C1 segment of cervical spinal cord (tissue), 14 donors: ENCODE measurements around the gene GRAMD1A.
"Not testable (repeated sequence)": the region's sequence is repeated elsewhere in the genome, so short reads cannot be mapped to it uniquely, and the experiment has no call there.

Experiments
- DNase-seq, 14 donors: peaks; one replicate each; lab custom pipeline; 2025; lab: John Stamatoyannopoulos, UW

The GRAMD1A gene

DNA sequence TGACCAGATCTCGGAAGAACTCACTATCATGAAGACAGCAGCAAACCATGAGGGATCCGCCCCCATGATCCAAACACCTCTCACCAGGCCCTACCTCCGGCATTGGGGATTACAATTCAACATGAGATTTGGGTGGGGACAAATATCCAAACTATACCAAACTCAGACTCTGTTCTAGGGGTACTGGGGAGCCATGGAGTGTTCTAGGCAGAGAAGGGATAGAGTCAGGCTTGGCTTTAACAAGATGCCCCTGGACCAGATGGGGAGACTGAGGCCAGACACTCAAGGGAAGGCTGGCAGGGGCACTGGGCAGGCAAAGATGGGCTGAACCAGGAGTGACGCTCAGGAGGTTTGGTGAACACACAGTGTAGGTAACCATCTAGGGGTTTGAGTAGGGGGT lies 18.3 kb downstream of the GRAMD1A start:
- DNase-seq, result no peak

DNA sequence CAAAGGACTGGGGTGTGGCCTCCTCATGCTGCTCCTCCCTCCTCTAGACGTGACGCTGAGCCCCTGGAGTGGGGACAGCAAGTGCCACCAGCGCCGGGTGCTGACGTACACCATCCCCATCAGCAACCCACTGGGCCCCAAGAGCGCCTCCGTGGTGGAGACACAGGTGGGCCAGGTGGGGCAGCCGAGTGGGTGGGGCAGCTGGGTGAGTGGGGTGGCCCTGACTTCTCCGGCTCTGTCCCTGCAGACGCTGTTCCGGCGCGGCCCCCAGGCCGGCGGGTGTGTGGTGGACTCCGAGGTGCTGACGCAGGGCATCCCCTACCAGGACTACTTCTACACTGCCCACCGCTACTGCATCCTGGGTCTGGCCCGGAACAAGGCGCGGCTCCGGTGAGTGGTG lies 19.0 kb downstream of the GRAMD1A start:
- no peak for DNase-seq

DNA sequence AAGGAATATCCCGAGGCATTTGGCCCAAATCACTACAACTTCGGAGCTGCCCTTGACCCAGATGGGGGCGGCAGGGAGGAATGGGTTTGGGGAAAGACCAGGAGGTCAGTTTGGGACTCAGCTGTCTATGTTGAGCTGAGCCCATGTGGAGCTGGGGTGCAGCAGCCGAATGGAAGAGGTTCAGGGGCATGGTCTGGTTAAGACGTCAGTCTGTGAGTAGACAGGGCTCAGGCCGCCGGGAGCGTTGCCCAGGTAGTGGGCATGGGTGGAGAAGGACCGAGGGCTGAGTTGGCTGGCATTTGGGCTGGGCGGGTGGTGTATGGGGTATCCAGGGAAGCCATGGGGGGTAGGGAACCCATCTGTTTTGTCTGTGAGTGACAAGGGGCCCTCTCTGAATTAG lies 20.9 kb downstream of the GRAMD1A start:
- DNase-seq, result no peak

DNA sequence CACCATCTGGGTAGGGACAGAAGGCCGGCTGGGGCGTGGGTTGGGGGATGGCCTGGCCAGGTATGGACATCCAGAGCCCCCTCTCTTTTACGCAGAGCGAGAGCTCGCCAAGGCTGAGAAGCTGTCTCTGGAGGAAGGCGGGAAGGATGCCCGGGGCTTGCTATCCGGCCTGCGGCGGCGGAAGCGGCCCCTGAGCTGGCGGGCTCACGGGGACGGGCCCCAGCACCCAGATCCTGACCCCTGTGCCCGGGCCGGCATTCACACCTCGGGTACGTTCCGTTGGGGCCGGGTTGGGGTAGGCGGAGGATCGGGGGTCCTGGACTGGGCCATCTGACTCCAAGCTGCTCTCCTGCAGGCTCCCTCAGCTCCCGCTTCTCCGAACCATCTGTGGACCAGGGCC lies 21.5 kb downstream of the GRAMD1A start:
- DNase-seq, result no peak

DNA sequence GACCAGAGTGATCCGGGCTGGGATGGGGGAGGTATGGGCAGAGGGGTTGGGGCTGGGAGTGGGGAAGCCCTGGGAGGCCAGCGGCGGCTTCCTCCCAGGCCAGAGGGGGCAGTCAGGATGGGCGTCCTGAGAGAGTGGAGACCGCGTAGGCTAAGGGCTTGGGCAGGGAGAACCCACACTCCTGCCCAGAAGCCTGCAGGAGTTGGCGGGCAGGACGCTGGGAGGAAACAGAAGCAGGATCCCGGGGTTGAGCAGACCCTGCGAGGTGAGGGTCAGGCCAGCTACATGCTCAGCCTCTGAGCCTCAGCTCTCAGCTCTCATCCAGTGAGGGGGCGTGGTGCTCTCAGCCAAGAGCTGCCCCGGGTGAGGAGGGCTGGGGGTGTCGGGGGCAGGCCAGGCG lies 22.3 kb downstream of the GRAMD1A start:
- no peak for DNase-seq

DNA sequence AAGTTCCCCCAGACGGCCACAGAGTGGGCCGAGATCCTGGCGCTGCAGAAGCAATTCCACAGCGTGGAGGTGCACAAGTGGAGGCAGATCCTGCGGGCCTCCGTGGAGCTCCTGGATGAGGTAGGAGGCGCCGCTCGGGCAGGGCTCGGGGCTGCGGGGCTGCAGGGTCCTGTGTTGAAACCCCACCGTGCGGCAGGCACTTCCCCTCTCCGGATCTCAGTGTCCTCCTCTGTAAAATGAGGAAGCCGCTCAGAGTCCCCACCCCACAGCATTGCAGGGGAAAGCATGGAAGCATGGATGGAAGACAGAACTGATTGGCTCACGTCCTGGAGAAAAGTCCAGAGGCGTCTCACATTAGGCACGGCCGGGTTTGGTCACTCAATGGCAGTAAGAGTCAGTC lies 23.3 kb downstream of the GRAMD1A start:
- DNase-seq, result peak in 1 of 14 donors; percentile 14

DNA sequence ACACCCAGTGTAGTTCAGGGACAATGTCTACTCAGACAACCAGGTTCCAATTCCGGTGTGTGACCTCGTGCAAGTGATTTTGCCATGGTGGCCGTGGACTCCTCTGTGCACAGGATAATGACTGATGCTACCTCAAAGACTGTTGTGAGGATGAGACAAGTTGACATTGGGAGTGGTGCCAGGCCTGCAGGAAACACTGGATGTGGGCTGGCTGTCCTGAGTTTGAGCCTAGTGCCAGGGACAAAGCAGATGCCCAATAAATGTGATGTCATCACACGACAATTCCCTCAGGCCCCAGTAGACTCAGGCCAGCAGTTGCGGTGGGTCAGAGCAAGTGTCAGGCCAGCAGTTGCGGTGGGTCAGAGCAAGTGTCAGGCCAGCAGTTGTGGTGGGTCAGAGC lies 24.0 kb downstream of the GRAMD1A start:
- no peak for DNase-seq

DNA sequence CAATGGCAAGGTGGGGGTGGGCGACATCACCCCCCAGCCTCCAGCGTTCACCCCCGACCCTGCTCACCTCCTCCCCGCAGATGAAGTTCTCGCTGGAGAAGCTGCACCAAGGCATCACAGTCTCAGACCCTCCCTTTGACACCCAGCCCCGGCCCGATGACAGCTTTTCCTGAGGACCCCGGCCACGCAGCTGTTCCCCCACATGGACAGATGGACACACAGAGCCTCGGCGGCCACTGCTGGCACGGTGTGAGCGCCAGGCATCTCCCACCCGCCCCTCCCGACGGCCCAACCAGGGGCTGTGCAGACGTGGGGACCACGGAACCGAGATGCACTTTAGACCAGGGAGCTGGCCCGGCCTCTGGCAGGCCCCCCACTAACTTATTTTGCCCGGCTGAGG lies 25.8 kb downstream of the GRAMD1A start:
- no peak for DNase-seq

DNA sequence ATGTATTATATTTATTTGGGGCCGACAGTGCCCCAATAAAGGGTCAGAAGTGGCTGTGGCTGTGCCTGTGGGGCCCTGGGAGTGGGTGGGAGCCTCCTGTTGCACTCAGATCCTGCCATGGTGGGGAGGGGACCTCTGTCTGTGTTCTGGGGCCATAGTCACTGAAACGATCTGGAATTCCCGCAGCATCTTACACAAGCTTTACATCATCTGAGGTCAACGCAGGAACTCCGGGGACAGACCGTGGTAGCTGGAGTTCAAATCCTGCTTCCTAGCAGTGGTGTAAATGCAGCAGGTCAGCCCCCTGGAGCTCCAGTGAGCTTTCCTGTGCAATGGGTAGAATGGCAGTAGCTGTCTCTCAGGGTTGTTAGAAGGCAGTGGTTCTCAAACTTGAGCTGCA lies 26.3 kb downstream of the GRAMD1A start:
- no peak for DNase-seq

DNA sequence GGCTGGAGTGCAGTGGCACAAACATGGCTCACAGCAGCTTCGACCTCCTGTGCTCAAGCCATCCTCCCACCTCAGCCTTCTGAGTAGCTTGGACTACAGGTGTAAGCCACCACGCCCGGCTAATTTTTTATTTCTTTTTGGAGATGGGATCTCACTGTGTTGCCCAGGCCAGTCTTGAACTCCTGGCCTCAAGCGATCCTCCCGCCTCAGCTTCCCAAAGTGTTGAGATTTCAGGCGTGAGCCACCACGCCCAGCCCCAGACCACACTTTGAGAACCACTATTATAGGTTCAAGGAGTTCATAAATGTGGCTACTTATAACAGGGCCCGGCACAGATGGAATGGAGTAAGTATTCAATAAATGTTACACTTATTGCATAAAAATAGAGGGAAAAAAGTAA lies 26.9 kb downstream of the GRAMD1A start:
- no peak for DNase-seq

DNA sequence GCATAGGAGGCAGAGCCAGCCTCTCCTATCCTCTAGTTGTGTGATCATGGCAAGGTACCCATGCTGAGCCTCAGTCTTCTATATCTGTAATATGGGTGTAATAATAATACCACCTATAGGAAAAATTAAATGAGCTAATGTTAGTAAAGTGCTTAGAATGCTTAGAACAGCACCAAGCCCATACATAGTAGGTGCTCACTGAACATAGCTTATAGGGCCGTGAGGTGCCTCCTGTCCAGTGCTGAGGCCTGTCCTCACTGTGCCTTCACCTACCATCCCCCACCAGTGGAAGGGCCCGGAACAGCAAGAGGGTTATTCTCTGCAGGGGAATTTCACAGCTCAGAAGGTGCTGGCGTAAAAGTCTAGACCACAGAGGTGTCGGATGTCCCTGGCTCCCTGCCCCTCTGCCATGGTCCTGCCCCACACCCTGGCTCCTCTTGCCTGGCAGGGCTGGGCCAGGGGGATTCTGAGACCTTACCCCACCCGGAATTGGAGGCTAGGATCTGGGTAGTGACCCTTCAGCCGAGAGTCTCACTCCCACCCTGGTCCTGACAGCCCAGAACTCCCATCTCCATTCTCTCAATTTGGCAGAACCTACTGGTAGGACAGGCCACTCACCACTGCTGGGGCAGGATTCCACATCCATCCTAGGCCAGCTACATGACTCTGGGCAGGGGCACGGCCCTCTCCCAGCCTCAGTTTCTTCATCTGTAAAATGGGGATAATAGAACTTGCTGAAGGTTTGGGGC lies 27.9 kb downstream of the GRAMD1A start:
- DNase-seq, result no peak

DNA sequence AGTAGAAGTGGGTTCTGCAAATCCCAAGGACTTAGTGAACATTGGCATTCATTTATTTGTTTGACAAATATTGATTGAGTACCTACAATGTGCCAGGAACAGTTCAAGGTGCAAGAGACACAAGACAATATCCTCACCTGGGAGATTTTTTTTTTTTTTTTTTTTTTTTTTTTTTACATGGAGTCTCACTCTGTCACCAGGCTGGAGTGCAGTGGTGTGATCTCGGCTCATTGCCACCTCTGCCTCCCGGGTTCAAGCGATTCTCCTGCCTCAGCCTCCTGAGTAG lies 28.4 kb downstream of the GRAMD1A start:
- DNase-seq, result not testable (repeated sequence)

DNA sequence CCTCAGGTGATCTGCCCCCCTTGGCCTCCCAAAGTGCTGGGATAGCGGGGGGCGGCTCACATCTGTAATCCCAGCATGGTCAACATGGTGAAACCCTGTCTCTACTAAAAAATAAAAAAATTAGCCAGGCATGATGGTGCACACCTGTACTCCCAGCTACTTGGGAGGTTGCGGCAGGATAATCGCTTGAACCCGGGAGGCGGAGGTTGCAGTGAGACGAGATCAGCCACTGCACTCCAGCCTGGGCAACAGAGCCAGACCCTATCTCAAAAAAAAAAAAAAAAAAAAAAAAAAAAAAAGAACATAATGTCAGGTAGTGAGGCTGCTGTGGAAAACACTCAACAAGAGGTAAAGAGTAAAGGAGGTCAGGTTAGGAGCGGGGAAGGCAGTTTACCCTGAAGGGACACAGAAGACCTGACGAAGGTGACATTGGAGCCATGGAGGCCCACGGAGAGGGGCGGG lies 29.2 kb downstream of the GRAMD1A start:
- DNase-seq, result not testable (repeated sequence)

DNA sequence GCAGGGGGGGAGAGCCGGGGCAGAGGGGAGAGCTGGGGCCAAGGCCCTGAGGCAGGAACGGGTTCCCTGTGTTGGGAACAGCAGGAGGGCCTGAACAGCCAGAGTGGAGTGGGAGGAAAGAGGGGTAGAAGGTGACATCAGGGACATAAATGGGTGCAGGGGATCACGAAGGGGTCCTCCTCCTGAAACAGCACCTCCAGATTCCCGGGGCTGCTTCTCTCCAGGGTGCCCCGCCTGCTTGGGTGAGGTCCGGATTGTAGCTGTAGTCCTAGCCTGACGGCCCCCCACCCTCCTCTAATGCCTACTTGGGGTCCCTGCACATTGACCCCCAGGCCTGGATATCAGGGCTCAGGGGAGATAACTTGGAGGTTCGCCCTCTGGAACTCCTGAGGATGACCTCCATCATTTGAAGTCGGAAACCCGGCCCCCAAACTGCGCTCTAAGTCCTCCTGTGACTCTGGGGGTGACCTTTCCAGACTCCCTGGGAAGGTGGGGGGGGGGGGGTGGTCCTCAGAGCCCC lies 29.7 kb downstream of the GRAMD1A start:
- DNase-seq, result no peak

DNA sequence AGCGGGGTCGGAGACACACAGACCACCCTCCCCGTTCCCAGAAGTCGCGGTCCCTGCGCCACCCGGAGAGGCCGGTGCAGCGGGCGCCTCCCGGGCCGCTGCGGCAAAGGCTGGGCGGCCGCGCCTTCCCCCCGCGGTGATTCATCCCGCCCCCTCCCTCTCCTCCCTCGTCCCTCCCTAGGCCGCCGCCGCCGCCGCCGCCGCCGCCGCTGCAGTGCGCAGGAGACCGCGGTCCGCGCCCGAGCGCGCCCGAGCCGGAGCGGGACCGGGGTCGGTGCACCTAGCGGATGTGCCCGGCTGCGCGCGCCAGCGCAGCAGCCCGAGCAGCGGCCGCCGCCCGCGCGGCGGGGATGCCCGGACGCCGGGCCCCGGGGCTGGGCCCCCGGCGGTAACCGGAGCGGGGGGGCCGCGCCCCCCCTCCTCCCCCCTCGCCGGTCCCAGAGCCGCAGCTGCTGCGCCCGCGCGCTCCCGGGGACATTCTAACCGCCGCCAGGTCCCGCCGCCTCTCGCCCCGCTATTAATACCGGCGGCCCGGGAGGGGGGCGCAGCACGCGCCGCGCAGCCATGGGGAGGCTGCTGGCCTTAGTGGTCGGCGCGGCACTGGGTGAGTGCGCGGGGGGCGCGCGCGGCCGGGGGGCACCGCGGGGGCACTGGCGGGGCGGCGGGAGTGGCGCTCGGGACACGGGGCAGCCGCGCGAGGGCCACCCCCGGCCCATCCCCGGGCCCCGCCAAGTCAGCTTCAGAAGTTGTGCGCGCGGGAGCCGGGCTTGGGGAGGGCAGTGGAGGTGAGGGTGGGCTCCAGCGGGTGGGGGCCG lies 30.3 kb downstream of the GRAMD1A start, which contains the start of gene SCN1B:
Gene SCN1B, plus strand, starts transcription at position 214 of the 815 bp plus-strand sequence. Its CDS starts 351 bp downstream, at position 565.
- DNase-seq, result peak in 8 of 14 donors; percentile 14 to 69 (median 31)

DNA sequence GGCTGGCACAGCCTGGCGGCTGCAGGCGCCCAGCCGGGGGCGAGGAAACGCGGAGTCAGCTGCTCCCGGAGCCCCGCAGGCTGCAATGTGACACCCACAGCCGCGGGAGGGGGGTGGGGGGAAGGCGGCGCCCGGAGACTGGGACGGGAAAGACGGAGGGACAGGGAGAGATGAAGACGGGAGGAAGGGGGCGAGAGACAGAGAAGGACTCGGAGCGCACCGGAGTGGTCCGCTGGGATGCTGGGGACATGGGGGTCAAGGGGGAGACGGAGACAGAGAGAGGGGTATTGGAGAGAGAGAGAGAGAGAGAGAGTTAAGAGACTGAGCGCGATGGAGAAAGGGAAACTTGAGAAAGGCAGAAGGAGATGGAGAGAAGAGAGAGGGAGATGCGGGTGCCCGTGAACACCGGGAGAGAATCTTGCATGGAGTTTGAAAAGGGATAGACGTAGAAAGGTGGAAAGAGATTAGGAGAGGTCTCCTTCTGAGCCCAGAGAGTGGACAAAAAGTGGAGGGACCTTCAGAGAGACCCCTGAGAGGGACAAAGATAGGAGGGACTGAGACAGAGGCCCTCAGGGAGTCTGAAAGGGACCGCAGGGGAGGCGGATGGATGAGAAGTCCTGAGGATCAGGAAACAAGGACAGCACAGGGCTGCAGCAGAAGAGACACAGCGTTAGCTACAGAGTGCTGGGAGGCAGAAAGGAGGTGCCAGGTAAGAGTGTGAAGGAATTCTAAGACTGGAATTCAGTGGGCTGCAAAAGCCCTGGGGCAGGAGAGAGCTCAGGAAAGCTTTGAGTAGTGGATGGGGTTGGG lies 31.2 kb downstream of the GRAMD1A start:
- DNase-seq, result peak in 8 of 14 donors; percentile 16 to 71 (median 36)

DNA sequence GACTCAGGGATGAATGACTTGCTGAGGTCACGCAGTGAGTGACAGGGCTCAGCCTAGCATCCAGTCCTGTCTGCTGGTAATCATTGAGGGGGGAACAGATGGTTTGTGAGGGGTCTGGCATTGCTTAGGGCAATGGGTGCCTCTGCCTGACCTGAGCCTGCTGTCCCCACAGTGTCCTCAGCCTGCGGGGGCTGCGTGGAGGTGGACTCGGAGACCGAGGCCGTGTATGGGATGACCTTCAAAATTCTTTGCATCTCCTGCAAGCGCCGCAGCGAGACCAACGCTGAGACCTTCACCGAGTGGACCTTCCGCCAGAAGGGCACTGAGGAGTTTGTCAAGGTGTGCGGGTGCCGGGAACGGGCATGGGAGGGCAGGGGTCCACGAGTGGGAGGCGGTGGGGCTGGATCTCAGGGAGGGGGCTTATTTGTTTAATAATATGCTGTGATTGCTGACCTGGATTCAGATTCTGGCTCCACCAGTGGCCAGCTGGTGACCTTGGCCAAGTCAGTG lies 32.3 kb downstream of the GRAMD1A start:
- peak in 1 of 14 donors; percentile 45 for DNase-seq

DNA sequence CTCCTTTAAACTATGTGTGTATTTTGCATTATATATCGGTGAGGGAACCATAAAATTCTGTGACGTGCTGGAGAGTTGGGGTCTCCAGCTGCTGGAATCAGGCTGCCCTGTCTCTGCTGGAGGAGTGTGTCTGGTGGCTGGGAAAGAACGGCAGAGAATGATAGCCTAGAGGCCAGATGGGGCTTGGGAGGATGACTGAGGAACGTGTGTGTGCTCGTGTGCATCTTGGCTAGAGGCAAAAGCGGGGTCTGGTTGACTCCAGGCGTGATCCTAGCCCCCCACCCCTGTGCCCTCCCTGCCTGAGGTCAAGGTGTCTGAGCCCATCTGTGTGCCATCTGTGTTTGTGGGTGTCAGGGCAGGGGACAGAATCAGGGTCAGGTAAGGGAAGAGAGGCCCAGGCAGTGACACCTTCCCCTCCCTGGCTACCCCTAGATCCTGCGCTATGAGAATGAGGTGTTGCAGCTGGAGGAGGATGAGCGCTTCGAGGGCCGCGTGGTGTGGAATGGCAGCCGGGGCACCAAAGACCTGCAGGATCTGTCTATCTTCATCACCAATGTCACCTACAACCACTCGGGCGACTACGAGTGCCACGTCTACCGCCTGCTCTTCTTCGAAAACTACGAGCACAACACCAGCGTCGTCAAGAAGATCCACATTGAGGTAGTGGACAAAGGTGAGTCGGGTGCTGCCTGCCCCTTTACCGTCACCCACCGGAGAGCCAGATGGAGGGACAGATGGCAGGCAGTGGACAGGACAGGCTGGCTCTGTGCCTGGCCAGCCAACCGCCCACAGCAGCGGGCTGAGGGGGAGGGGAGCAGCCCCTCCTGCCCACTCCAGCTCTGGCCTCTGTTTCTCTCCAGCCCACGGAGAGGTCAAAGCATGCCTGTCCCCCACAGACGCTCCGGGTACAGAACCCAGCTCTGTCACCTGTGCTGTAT lies 33.2 kb downstream of the GRAMD1A start:
- DNase-seq, result peak in 1 of 14 donors; percentile 63

DNA sequence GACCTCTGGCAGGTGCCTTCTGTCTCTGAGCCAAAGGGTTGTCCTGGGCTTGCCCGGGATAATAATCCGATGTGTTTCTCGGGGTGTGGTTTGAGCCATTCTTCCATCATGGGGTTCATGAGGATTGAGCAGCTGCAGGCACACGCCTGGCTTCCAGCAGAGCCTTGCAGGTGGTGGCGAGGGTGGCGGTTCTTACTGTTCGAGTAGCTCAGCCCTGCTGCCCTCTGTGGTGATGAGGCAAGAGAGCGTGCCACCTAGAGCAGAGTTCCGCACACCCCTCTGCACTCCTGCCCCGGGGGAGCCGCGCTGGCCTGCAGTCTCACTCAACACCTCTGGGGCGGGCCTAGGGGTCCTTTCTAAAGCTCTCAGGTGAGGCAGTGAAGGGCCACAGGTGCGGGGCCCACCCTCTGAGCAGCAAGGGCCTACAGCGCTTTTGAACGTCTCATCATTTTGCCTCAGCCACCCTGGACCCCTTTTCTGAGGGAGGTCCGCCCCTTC lies 33.9 kb downstream of the GRAMD1A start:
- DNase-seq, result no peak
